NOMO-1 treated with dmso at 0.1 percent for 144 hours (cell line): Measurements from ENCODE around the gene ERG.

Experiments used
- DNase-seq: peaks from one replicate; lab custom pipeline; 2025; ENCODE audit not compliant: unreplicated experiment; lab: John Stamatoyannopoulos, UW

ERG gene

DNA sequence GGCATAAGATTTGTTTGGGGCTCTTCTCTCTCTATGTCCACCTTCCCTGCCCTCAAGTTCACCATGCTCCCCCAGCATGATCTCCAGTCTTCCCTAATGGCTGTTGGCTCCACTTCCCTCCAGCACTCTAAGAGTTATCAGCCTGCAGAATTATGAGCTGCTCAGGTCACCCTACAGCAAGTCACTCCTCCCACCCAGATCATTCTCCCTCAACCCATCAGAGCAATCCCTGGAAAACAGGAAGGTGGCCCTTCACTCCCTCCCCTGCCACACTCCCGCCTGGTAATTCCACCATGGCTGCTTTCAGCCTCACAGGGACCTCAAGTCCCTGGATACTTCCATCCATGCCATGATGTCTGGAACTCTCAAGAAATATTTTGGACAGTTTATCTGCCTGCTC is 137.0 kb downstream of the ERG start:
- DNase-seq = no peak

DNA sequence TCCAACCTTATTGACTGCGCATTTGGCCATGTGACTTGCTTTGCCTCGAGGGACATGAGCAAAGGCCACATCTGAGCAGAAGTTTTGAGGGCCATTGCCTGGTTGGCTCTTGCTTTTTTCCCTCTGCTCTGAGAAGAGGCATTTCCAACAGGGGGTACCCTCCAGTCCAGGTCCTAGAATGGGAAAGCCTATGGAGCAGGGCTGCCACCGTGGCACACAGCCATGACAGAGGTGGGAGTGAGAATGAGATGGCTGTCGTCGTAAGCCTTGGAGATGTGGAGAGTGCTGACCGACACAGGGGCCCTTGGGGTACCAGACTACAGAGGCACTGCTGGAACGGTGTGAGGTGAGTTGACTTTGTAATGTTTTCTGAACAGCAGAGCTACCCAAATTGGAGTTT is 138.4 kb downstream of the ERG start:
- no peak for DNase-seq

DNA sequence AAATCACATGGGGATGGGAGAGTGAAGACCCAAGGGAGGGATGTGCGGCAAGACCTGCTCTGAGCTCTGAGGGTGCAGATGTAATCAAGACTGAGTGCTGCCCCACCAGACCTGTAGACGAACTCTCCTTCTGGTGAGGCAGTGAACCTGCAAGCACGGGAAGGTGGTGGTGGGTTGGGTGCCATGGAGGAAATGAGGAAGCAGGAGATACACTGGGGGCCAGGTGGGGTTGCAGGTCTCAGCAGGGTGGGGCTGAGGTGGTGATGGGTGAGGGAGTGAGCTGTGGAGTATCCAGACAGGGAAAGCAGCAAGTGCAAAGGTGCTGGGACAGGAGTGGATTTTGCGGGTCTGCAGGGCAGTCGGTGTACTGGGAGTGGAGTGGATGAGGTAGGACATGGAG is 139.2 kb downstream of the ERG start:
- no peak for DNase-seq

DNA sequence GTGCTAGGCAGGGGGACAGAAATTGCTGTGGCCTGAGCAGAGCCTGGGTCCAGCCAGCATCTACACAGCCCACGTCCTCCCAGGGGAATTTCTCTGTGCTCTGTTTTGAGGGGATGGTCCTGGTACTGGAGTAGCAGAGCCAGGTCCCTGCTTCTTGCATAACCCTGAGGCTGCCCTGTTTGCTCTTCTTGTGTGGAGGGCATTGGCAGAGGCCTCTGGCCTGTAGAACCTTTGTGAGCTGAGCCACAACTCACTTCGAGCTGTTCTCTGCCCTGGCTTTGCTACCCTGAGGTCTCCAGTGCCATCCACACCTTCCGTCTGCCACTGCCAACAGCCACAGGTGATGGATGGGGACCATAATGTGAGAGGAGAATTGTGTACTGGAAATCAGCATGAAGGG is 139.6 kb downstream of the ERG start:
- no peak for DNase-seq

DNA sequence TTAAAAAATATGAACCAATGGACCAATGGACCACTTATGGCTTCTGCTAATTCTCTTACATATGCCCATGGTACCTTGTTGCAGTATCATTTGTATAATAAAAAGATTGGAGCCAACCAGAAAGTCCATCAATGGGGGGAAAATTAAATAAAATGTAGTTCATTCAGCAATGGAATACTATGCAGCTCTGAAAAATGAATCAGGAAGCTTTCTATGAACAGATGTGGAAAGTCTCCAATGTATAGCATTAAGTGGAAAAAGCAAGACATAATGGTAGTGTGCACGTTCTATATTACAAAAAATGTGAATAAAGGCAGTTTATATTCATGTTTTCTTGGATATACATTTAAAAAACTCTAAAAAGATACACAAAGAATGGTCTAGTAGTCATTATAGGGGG is 140.2 kb downstream of the ERG start:
- no peak for DNase-seq

DNA sequence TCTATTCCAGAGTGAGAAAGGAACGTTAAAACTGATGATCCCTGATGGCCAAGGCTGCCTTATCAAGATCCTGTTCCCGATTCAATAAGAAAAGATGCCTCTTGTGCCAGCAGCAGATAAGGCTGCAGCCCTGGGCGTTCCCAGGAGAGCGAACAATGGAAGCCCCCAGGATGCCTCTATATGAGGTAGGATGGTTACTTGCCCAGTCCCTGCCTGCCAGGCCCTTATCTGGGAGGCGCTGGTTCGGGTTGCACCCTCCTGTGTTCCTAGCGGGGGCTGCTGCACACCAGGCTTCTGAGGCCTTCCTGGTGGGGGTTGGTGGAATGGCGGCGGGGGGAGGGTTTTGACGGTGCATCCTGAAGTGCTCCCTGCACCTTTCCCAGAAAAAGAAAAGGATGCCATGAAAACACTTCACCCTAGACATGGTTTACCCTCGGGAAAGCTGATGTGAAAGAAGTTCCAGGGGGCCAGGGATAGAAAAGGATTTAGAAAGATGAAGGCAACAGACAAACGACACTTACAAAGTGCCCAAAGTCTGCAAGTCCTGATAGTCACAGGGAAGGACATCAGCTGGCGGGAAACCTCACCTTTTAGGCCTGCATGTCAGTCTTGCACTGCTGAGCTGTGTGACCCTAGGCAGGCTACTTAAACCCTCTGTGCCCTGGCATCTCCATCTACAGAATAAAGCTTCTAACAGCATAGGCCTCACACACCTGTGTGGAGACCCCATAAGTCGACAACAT is 141.2 kb downstream of the ERG start:
- DNase-seq = no peak

DNA sequence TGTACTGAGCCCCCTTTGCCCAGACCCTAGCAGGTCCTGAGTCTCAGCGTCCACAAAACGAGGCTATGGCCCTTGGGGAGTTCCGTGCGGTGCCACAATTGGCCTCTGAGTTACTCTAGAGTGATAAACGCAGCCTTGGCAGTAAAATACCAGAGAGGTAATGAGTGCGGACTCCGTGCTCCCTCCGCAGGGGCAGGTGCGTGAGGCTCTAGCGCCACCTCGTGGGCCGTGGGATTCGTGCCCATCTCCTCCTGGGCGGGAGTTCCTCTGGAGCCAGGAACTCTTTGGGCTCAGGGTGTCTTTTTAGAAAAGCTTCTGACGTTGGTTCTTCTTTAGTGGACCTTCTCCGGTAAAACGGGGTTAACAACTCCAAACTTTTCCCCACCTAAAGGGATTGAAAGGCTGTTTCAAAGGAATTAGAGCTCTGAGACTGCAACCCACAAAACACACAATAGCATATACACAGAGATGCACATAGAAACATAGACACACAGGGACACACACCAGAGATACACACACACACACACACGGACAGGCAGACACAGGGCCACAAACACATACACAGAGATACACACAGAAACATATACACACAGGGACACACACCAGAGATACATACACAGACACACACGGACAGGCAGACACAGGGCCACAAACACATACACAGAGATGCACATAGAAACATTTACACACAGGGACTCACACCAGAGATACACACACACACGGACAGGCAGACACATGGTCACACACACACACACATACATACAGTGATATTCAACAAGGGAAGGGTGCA is 142.1 kb downstream of the ERG start:
- DNase-seq = peak; percentile 71

DNA sequence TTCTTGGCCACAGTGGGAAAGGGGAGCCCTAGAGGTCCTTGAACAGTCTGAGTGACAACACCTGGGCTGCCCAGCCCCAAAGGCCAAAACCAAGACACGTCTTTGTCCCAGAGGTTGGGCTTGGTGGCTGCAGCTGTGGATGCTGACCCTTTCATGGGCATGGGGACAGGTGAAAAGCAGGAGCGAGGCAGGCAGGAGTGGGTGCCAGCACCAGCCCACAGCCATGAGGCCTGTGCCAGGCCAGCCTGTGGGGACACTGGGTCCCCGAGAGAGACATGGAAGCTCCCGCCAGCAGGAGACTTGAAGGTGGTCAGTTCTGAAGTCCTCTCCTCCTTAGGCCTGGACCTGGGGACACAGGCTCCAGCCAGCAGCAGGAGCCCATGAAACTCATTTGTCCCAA is 142.9 kb downstream of the ERG start:
- DNase-seq = no peak

DNA sequence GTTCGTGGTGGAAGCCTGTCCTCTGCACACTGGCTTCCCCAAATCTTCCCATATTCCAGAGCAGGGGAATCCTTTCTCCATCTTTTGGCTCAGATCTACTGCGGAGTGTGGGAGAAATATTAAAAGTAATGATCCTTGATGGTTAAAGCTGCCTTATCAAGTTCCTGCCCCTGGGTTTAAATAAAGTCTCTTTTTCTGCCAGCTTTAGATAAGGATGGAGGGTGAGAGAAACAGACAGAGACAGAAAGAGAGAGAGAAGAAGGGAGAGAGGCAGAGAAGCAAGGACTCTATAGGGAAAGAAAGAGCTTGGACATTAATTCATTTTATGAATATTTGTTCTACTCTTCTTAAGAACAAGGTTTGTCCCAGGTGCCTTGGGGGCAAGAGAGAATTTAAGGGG is 143.5 kb downstream of the ERG start:
- no peak for DNase-seq

DNA sequence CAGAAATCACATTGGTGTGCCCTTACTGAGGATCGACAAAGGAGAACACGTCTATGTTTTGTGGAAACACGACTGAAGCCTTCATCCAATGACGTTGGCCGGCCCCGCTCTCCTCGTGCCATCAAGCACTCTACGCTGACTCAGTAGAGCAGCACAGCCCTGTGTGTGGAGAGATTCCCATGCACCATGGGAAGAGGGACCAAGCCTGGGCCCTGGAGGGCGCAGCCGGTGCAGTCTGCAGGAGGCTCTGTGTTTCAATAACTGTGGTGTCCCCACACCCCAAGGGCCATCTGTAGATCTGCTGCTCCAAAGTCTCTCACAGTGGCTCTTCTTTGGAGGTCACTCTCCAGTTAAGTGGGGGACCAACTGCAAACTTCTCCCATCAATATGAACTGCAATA is 144.0 kb downstream of the ERG start:
- DNase-seq = no peak

DNA sequence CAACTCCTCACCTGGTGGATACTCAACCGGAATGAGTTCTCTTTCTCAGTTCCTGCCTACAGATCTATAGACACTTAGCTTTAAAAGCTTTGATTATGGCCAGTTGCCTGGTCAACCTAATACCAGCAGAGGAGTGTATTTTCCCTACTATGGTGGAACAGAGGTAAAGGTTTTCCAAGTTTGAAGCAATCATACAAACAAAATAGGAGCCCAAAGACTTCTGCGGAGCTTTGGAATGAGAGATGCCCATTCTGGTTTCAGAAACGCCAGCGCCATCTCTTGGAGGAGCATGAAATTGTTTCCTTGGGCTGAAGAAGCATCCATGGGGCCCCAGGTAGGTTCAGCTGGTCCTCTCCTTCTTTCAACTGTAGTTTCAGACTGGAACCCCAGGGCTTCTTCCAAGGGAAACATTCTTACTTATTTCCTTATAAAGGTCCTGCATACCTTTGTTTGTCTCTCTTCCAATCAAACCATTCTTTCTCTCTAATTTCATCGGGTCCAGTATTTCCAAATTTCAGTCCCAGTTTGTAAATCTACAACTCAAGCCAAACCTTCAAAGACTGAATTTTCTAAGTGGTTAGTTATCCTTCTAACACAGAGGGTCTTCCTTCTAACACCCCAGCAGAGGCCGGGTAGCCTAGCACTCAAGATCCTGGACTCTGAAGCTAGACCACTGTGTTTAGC is 145.6 kb downstream of the ERG start:
- peak; percentile 30 for DNase-seq

DNA sequence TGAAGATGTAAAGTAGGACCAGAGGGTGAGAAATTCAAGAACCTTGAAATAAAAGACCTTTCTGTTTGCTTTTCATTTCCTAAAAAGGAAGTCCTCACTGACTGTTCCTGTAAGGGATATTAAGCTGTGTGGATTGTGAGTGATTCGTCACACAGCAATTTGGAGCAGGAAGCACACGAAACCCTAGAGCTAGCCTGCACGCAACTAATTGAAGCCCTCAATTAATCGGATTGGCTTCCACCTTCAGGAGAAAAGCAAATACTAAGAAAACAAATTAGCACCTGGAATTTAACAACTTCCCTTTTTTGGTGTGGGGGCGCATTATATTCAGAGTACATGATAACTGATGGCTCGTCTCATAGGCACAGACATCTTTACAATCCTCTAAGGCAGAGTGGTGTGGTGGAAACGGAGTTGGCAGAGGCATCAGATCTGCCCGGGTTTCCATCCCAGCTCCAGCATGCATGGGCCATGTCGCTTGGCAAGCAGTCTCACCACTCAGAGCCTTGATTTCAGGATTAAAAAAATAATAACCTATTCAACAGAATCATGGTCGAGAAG is 146.2 kb downstream of the ERG start:
- no peak for DNase-seq

DNA sequence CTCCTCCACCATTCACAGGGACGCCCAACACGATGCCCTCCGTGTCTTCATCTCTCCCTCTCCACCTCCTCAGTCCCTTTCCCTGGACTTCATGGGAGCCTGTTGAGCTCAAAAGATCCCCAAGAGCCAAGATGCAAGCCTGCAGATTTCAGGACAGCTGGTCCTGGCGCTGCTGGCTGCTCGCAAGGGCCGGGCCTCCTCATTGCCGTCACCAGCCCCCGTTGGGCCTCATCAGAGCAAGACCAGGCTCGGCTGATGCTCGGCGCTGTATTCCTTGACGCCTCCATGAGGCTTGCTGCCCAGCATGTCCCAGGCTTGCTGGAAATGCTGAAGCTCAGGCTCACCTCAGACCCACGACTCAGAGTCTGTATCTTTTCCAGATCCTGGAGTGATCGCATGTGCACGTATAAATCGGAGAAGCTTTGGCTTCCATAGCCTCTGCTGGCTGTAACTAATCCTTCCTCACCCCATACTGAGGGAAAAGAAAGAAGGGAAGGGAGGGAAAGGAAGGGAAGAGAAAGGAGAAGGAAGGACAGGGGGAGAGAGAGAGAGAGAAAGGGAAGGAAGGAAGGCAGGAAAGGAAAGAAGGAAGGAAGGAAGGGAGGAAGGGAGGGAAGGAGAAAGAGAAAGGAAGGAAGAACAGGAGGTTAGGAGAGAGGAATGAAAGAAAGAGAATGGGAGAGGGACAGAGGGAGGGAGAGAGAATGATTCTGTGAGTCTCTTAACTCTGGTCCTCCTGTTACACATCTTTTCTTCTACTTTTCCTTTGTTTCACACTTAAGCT is 146.9 kb downstream of the ERG start:
- no peak for DNase-seq

DNA sequence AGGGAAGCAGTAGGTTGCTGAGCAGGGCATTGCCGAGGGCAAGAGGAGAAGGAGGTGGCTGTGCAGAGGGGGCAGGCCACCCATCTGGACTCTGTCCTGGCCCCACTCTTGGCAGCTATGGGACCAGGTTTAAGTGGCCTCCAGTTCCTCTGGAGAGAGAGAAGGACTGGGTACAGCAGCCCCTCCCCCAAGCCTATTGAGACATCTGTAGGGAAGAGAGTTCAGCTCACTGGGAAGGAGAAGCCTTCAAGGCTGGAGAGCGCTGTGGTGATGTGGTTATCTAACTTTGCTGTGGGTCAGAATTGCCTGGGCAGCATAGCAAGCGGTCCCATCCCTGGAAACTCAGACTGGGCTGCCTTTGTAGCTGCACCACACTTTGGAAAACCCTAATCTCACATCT is 147.6 kb downstream of the ERG start:
- no peak for DNase-seq

DNA sequence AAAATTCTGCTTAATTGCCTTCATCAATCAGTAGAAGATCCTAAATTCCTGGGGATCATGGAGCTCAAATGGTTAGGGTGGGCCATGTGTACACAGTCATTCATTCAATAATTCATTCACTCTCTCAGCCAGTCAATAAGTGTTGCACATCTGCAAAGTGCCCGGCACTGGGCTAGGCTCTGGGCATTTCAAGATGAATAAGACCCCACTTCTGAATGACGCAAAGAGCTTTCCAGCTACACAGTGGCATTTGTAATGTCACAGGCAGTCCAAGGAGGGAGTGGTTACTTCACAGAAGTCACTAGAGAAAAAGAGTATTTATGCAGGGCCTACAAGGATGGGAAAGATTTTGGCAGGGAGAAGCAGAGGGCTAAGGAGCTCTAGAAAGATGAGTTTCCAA is 148.3 kb downstream of the ERG start:
- DNase-seq = no peak

DNA sequence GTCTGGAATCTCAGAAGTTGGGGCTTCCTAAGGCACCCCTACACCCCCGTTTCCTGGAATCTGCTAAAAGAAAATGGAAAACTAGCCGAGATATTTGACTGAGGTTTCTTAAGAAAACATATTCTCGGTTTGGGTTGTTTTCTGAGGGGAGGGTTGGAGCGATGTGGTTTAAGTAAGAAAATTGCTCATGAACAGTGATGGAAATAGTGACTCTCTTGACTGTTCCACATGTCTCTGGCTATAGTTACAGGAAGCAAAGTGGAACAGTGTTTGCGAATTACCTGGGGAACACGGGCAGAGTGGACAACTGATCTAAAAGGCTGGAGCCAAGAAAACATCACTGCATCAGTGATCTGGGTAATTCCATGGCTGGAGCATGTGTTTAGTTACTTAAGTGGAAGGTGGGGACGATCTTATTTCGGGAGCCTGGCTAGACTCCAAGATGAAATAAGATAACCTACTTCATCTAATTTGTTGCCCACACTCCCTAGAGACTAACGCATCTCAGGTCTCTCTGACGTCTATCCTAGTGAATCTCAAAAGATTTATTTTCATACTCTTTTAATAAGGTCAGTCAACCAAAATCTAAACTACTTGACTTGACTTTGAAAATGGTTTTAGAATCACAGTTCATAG is 149.0 kb downstream of the ERG start:
- no peak for DNase-seq

DNA sequence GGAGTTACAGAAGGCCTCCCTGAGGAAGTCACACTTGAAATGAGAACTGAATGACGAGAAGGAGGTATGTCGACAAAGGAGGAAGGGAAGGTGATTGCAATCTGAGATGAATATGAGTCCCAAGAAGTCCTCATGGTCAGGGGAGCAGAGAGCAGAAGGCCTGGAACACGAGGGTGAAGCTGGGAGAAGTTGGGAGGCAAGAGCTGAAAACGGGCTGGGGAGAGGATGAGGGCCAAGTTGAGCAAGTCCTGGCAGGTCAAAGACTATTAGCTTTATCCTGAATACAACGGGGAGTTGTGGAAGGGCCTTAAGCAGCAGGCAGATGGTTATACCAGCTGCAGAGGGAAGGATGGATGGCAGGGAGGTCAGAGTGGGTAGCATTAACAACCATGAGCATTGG is 152.0 kb downstream of the ERG start:
- no peak for DNase-seq

DNA sequence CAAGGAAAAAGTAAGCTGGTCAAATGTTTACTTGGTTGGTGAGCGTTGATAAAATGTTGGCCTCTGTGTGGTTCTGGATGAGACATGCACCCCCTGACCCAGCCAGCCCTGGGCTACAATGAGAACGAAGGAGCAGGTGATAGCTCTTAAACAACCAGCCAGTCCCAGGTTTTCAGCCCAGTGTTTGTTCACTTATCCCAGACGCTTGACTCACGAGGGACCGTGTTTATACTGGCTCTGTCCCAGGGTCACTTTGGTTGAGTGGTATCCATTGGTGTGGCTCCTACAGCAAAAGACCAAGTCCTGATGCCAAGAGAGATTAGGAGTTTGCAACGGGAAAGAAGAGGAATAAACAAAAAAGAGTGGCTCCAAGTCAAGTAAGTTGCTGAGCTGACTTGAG is 154.6 kb downstream of the ERG start:
- no peak for DNase-seq

DNA sequence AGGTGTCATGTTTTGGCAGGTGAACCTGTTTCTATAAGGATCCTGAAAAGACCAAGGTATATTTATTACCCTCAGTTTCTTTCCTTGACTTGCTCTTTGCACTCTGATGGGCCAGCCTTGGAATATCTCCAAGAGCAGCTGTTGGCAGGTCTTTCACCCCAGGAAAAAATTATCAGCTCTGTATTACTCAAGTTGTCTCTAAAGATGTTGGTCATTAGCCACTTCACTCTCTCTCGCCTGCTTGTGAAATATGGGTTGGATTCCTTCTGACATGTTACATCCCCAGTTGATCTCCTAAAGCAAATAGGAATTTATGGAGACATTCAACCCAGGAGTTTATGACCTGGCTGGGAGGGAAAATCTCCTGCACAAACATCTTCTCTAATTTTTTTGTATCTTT is 155.5 kb downstream of the ERG start:
- DNase-seq = no peak

DNA sequence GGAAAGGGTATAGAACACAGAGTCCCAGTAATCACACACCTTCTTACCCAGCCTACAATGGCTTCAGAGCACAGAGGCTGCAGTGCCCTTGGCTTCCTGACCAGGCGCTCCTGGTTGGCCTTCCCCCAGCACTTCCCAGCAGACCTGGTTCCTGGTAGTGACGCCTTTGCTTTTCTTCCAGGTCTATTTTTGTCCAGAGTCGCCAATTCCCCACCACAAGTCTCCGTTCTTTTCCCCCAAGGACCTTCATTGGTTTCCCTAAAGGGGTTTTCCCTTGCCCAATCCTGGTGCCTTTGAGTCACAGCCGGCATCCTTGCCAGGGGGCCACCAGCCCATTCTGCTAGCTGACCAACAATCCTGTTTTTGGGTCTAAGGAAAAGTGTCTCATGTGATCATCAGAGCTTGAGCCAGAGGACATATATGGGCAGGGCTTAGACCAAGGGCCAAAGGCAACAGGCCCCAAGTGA is 156.7 kb downstream of the ERG start:
- DNase-seq = no peak
